ENCODE data around the gene TRAF4.

GRCh38 chr17:28749516-28750177 lies 5.8 kb downstream of the TRAF4 start:
- no peak for TF ChIP-seq CTCF (IDR thresholded peaks at IDR 0.05; ENCODE audit: low read length)
- no peak for TF ChIP-seq EZH2phosphoT487 (IDR thresholded peaks at IDR 0.05; ENCODE audit: low read length)
